ENCODE measurements around the gene CD38.
A peak's percentile ranks its signal among the peaks of the same experiment; 100 is the strongest.
"Not testable (repeated sequence)": the region's sequence is repeated elsewhere in the genome, so short reads cannot be mapped to it uniquely, and the experiment has no call there.

Gene CD38

DNA sequence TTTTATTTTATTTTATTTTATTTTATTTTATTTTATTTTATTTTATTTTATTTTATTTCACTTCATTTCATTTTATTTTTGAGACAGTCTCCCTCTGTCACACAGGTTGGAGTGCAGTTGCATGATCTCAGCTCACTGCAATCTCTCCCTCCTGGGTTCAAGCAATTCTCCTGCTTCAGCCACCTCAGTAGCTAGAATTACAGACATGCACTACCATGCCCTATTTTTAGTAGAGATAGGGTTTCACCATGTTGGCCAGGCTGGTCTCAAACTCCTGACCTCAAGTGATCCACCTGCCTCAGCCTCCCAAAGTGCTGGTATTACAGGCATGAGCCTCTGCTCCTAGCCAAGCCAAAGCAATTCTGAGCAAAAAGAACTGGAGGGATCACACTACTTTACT, 24.4 kb downstream of the CD38 start:
- DNase-seq: not testable (repeated sequence)

DNA sequence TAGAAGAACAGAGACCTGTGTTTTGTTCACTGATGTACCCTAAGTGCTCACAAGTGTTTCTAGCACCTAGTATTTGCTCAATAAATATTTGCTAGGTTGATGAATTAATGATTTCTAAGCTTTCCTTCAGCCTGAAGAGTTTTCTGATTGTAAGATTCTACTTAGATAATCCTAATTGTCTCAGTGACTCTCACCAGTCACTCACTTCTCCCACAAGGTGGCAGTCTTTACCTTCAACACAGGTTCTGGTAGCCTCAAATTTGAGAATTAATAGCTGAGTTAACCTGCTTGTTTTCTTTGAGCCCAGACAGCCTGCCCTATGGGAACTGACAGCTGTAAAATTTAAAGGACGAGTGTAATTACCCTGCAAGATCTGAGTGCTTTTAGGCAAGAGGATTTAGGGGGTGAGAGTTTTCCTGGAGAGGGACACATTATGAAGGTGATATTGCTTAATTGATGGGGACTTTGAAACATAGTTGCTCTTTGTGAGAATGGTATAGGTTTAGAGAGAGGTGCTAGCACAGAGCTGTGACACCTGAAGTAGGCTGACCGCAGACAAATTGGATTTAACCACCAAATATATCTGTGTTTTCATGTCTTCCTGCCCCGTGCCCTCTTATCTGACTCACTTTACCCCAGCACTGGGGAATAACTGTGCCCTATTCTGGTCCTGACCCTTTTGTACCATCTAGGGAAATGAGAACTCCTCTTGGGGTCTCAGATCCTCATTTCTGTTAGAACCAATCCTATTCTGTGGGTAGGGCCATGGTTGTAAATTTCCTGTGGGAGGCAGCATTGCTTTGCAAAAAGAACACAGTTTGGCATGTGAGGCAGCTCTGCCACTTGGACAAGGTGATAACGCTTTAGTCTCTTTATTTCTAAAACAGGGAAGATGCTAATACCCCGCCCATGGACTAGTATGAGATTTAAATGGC, 27.7 kb downstream of the CD38 start:
- DNase-seq: peak; percentile 48 to 68

DNA sequence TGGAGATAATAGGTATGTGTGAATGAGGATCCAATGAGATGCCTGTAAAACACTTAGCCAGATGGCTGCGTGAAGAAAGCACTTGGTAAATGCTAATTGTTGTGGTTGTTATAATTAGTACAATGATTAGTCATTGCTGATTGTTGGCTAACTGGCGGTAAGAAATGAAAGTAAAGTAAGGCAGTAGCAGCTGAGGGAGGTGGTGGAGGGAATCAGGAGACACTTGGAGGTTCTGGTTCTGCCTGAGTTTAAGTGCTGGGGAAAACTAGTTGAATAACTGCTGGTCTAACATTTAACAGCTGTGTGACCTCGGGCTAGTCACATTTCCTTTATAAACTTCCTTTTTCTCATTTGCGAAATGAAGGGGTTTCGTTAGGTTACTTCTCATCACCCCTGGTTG, 30.9 kb downstream of the CD38 start:
- peak in 1 of 2 donors; percentile 11 for DNase-seq

DNA sequence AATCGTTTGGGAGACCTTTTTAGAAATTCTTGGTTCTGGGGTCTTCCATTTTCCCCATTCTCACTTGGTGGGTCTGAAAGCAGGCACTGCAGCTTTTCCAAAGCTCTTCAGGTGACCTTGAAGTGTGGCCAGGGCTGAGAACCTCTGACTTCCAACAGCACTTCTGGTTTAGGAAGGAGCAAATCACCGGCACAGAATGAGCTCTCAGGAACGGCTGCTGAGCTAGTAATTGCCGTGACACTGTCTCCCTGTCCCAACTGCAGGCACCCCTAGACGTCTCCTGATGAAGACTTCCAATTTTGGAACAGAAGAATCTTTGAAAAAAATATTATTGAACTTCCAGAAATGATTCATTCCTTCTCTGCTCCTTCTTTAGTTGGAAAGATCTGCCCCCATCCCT, 31.3 kb downstream of the CD38 start:
- DNase-seq: no peak

DNA sequence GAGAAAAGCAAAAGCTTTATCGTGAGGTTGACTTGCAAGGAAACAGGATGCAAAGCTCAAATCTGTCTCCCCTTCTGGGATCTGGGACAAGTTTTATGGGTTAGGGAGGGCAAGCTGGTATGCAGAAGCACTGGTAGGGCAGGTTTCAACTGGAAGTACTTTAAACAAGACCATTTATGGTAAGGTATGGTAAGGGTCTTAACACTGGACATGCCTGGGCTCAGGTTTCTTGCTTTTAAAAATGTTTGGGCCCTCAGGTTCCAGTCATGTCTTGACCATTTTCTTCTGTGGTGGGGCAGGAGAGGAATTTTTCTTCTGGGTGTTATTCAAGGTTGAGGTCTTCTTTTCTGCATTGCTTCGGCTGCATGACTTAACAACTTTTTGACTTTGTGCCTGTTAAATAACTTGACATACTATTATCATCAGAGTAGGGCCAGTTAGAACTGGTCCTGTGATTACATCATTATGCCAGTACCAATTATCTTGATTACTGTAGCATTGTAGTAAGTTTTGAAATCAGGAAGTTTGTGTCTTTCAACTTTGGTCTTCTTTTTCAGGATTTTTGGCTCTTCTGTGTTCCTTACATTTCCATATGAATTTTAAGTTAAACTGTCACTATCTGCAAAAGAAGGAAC, 33.7 kb downstream of the CD38 start:
- no peak for DNase-seq

DNA sequence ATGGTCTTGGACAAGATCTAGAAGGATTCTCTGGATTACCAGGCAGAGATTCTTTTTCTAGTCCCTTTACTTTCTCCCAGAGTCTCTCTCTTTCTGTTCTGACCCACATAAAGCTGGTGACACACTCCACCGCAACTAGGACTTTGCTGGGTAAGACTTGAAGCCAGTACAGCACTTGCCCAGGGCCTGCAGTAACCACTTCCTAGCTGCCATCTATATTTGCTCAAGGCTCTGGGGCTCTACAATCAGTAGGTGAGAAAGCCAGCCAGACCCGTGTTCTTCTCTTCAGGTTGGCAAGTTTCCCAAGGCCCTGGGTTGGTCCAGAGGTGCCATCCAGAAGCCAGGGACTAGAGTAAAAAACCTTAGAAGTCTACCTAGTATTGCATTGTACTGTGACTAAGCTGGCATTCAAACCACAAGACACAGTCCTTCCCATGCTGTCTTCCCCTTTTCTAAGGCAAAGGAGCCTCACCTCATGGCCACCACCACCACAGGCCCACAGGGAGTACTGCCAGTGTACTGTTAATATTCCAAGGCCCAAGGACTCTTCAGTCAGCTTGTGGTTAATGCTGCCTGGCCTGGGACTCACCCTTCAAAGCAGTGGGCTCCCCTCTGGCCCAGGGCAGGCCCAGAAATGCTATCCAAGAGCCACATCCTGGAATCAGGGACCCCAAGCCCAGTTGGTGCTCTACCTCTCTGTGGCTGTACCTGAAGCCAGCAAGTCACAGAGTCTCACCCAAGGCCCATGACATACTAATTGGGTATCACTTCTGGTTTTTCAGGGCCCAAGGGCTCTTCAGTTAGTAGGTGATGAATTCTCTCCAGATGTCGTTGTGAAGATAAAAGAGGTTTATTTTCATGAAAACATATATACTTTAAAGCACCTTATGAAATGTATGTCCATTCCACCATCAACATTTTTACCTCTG, 54.7 kb downstream of the CD38 start:
- DNase-seq: peak in 1 of 2 donors; percentile 17

DNA sequence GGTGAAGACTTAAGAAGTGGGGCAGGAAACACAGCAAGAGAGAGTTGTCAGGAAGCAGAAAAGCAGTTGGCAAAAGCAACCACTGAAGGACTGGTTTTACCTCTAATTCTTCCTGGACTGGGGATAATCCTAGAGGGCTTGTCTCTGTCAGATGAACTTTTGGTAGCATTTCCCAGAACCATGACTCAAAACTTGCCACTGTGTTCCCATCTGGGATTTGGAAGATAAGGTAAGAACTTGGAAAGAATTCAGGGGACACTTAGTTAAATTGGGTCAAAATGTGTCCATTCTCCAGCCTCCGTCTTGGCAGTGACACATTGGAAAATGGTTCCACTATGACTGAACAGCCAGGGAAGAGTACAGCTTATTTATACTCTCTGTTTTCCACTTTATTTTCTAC, 55.7 kb downstream of the CD38 start:
- no peak for DNase-seq

DNA sequence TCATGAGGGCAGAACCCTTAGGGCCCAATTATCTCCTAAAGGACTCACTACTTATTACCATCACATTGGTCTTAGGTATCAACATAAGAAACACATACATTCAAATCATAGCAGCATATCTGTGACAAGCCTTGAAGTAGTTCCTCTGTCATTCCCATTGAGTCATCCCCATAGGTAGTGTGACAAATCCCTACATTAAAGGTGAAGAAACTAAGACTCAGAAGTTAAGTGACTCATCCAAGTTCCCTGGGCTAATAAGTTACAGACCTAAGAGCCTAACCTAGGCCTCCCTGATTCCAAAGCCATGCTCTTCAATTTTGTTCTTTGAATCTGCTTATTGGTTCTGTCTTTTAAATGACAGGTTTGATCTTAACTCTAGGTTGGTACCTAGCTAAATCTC, 58.2 kb downstream of the CD38 start:
- no peak for DNase-seq

DNA sequence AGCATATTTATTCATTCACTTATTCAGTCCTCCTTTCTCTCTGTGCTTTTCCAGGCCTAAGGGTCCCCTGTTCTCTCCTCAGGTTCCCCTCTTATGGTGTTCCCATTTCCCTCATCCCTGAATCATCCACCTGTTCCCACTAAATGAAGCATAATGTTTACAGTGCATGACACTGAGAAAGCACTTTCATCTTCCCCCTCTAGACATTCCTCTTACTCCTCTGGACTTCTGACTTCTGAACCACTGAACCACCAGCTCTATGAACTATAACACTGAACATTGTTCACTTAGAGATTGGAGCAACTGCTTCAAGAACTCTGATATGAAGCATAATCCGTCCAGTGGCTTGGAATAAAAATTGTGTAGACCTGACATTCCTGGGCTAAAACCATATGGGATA, 59.5 kb downstream of the CD38 start:
- no peak for DNase-seq

DNA sequence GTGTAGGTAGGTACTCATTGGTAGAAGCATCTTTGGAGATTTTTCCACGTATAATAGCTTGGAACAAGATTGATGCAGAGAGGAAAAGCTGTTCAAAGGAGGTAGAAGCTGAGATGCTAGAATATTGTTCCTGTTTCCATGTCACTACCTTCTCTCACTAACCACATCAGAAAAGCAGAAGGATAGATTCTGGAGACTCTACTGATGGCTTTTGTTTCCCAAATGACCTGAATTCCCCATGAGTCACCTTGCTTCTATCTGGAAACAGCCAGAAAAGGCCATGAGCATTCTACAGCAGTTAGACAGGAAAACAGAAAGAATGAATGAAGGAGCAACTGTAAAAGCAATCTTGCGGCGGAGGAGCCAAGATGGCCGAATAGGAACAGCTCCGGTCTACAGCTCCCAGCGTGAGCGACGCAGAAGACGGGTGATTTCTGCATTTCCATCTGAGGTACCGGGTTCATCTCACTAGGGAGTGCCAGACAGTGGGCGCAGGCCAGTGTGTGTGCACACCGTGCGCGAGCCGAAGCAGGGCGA, 63.1 kb downstream of the CD38 start:
- DNase-seq: not testable (repeated sequence)

DNA sequence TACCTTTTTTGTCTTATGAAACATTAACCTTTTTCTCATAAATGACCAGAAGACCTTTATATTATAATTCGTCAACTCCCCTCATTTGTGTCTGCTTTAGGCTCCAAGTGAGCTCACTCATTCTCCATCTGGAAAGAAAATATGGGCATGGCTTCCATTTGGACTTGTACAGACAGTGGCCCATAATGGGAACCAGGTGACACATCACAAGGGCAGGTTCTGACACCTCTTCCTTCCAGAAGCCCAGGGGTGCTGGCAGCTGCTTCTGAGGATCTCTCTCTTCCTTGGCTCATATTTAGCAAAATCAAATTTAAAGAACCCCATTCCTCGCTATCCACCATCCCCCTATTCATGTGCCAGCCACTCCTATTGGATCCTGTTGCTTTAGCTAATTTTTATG, 69.6 kb downstream of the CD38 start:
- DNase-seq: no peak

DNA sequence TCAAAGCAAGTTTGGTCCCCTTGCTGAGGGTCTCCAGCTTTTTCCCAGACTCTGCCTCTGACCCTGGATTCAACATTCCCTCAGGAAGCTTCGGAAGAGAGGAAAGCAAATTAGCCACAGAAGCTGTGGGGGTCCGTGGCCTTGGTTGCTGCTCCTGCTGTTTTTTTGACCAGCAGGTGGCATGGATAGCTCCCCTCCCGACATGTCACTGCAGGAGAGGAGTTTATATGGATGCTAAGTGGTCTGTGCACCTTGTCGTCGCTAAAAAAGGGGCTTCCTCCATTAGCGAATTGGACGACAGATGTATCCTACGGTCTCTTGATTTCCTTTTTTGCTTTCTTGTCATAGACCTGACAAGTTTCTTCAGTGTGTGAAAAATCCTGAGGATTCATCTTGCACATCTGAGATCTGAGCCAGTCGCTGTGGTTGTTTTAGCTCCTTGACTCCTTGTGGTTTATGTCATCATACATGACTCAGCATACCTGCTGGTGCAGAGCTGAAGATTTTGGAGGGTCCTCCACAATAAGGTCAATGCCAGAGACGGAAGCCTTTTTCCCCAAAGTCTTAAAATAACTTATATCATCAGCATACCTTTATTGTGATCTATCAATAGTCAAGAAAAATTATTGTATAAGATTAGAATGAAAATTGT, 70.2 kb downstream of the CD38 start:
- no peak for DNase-seq

DNA sequence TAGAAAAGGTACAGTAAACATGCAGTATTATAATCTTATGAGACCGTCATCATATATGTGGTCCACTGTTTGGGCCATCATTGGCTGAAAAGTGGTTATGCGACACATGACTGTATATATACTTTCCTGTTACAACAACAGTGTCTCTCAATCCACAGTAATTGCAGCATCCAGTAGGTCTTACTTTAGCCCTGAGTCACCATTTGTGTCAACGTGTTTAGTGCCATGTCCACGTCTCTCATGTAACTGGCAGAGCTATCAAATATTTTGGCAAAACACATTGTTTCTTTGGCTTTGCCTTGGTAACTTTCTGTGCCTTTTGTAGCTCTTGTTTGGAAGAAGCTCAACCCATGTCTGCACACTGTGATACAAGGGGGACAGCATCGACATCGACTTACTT, 73.8 kb downstream of the CD38 start:
- no peak for DNase-seq

DNA sequence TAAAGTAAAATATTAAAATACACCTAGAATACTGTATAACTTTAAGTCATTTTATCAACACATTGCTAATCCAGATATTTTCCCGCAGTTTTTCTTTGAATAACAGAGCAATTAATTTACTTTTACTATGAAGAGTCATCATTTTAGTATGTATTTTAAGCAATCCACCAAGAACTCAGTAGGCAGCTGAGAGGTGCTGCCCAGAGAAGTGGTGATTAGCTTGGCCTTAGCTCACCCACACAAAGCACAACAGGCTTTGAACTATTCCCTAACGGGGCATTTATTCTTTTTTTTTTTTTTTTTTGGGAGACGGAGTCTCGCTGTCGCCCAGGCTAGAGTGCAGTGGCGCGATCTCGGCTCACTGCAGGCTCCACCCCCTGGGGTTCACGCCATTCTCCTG, 74.4 kb downstream of the CD38 start:
- no peak for DNase-seq

DNA sequence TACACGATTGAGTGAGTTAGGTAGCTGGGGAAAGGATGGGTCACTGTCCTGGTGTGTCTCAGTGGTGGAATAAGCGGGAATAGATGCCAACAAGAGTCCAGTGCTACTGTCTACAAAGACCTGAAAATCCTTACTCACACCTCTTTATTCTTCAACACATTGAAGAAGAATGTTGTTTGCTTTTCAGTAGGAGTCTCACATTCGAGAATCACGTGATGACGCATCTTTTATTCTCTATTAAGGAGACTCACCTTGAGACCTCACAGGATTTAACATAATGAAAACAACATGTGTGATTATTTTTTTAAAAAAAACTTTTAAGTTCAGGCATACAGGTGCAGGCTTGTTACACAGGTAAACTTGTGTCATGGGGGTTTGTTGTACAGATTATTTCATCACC, 75.2 kb downstream of the CD38 start:
- no peak for DNase-seq

DNA sequence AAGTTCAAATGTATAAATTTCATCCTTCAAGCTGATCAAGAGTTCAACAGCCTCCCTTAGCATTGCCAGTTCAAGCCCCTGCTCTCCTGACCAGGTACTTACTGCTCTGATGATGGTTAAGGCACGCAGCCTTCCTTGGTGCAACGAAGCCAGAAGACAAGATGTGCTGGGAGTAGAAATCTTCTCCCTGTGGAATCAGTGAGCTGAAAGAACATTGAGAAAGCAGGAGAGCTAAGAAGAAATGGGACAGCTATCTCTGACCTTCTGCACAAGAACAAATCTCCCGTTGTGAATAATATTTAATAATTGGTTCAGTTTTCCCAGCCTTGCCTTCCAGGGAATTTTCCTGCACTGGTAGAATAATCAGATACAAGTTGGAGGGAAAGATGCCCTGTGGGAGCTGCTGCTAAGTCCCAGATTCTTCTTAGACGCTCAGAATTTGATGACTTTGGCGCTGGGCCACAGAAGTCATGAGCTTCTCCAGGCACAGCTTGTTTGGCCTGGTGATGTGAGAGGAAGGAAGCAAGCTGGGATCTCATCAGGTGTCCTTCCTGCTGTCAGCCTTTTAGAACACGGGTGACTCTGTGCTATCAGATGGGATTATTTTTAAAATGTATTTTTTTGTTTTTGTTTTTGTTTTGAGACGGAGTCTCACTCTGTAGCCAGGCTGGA, 77.8 kb downstream of the CD38 start:
- no peak for DNase-seq

DNA sequence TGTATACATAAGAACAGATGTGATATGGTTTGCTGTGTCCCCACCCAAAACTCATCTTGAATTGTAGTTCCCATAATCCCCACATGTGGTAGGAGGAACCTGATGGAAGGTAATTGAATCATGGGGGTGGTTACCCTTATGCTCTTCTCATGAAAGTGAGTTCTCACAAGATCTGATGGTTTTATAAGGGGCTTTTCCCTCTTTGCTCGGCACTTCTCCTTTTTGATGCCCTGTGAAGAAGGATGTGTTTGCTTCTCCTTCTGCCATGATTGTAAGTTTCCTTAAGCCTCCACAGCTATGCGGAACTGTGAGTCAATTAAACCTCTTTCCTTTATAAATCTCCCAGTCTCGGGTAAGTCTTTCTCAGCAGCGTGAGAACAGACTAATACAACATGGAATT, 83.1 kb downstream of the CD38 start:
- DNase-seq: peak in 1 of 2 donors; percentile 17

DNA sequence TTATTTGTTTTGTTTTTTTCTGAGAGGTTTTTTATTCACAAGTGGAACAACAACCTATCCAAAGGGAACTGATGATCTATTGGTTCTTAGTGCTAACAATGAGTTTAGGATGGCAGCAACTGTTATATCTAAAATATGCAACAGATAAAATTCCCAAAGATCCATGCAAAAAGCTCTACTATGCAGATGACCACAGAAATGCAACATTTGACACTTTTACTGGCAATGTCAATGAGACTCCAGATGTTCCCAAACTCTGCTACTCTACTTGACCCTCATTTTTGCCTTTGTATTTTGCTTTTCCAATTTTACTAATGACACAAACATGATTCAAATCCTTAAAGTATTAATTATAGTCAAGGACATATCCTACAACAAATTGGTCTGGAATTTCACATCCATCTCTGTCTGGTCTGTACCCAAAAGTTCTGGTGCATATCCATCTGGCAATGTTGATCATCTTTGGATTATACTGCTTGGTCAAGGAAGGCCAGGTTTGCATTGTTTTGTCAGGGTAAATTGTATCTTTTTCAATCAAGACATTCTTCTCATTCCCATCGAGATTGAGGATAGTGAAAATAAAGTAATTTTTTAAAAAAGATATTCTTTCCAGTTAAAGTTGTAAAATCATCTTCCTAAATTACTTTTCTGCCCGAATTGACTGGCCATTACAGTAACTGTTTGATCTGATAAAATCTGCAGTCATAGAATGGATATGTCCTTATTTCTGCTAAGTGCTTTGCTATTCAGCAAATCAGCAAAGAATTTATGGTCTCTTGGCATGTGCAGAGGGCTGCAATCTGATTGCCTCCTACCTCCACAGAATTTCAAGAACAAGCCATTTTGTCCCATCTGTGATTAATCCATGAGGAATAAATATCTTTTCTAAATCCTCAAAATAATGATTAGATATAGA, 86.8 kb downstream of the CD38 start:
- DNase-seq: no peak

DNA sequence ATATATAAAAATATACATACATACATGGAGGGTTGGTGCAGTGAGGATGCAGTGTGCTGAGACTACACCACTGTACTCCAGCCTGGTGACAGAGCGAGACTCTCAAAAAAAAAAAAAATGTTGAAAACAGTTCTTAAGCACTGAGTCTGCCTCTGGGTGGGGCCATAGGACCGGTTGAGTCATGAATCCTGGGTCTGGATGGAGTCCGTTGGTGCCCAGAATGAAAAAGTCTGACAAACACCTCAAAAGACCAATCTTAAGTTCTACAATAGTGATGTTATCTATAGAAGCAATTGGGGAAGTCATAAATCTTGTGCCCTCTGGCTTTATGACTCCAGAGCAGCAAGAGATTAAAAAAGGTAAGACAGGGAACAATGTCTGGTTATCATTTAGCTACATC, 90.0 kb downstream of the CD38 start:
- no peak for DNase-seq

DNA sequence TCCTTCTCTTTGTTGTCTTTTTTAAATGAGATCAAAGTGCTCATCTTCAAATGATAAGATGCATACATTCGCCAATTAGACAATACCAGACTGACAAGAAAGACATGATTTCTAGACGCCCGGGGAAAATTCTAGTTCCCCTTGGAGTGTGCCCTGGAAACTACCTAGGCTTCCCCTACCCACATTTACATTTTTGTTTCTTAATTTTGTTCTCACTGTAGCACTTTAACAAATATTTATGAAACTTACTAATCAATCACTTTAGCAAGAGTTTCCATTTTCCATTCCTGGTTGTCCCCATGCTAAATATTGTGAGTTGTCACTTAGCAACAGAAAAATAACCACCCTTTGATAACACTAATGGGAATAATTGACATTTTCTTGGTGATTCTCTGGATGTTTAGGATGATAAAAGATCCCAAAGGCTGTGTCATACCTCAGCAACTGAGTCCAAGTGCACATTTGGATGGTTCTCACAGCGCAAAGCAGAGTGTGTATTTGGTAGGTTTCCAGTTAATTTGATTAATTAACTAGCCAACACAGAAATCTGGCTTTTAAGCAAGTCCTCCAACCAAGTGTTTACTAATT, 90.8 kb downstream of the CD38 start:
- DNase-seq: no peak
